Mesenteric fat pad (tissue), 1 donor: ENCODE measurements around the gene PORCN. TPM values are rescaled to one million over a fixed set of nuclear protein-coding genes. Genes with fewer than 3 reads are reported as not detected.

Experiments
- DNase-seq: peaks from one replicate; pipeline ENCODE4 v3.0.0-alpha.2; 2020; ENCODE audit warnings: low spot score
- total RNA-seq: library from RNA; stranded (reverse); fragmentation: NEBNext Ultra II Directional; extraction: Animal tissue kit (Norgen Biotek cat#: 25700); gene quantifications from one replicate; pipeline ENCODE4 v1.2.1, GENCODE V29; 2021
- donor health status: DM: yes; HTN: yes; CAD: no.

The PORCN gene
- total RNA-seq, 1 donor from 2014 or later = 7.8 TPM

- peak; percentile 95 for DNase-seq
Measured at GRCh38 chrX:48475774-48476577, 32.8 kb upstream of the PORCN start, which contains the start of gene FTSJ1. TSS of gene FTSJ1 (plus strand) at chrX:48476199. CDS start at chrX:48478048, 1,849 bp downstream.

- no peak for DNase-seq
Measured at GRCh38 chrX:48476919-48477318, 31.9 kb upstream of the PORCN start.

- DNase-seq = no peak
Measured at GRCh38 chrX:48477960-48478755, 30.6 kb upstream of the PORCN start.

- DNase-seq = no peak
Measured at GRCh38 chrX:48478806-48479205, 30.0 kb upstream of the PORCN start.

GRCh38 chrX:48480142-48480541 lies 28.6 kb upstream of the PORCN start:
- DNase-seq = no peak

- DNase-seq = no peak
Measured at GRCh38 chrX:48480583-48480982, 28.2 kb upstream of the PORCN start.

- no peak for DNase-seq
Measured at GRCh38 chrX:48482526-48482925, 26.3 kb upstream of the PORCN start.

GRCh38 chrX:48487362-48487798 lies 21.4 kb upstream of the PORCN start:
- no peak for DNase-seq

GRCh38 chrX:48488034-48488433 lies 20.8 kb upstream of the PORCN start:
- no peak for DNase-seq

GRCh38 chrX:48489296-48489695 lies 19.5 kb upstream of the PORCN start:
- no peak for DNase-seq

- DNase-seq = no peak
Measured at GRCh38 chrX:48489892-48490291, 18.9 kb upstream of the PORCN start.

GRCh38 chrX:48490661-48491060 lies 18.1 kb upstream of the PORCN start:
- no peak for DNase-seq

GRCh38 chrX:48491809-48492208 lies 17.0 kb upstream of the PORCN start:
- DNase-seq = no peak

GRCh38 chrX:48492293-48492910 lies 16.4 kb upstream of the PORCN start:
- no peak for DNase-seq

- DNase-seq = no peak
Measured at GRCh38 chrX:48493890-48494364, 14.9 kb upstream of the PORCN start.

- DNase-seq = no peak
Measured at GRCh38 chrX:48496660-48497059, 12.1 kb upstream of the PORCN start.

- no peak for DNase-seq
Measured at GRCh38 chrX:48497871-48498270, 10.9 kb upstream of the PORCN start.

- DNase-seq = no peak
Measured at GRCh38 chrX:48498374-48498809, 10.4 kb upstream of the PORCN start.

- no peak for DNase-seq
Measured at GRCh38 chrX:48504261-48504660, 4.5 kb upstream of the PORCN start.

GRCh38 chrX:48505481-48505880 lies 3.3 kb upstream of the PORCN start:
- DNase-seq = no peak

- no peak for DNase-seq
Measured at GRCh38 chrX:48507246-48507645, 1.5 kb upstream of the PORCN start.

- no peak for DNase-seq
Measured at GRCh38 chrX:48509245-48509590, 426 bp downstream of the PORCN start.
